Measurements from ENCODE around the gene ZNF160.

DNA sequence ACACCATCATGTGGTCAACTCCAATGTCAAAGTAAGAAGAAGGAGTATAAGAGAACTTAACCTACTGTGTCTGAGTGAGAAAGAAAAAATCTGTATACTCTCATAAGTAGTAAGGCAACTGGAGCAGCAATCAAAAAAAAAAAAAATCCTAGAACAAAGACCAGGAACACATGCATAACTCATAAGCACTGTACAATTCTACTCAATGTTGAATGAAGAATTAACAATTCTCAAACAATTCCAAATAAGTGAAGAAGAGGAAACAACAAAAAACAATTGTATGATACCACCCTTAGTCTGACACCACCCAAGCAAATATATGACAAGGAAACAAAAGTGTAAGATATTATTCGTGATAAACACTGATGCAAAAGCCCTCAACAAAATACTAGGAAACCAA, 24.6 kb downstream of the ZNF160 start:
- TF ChIP-seq, protein P1, sequence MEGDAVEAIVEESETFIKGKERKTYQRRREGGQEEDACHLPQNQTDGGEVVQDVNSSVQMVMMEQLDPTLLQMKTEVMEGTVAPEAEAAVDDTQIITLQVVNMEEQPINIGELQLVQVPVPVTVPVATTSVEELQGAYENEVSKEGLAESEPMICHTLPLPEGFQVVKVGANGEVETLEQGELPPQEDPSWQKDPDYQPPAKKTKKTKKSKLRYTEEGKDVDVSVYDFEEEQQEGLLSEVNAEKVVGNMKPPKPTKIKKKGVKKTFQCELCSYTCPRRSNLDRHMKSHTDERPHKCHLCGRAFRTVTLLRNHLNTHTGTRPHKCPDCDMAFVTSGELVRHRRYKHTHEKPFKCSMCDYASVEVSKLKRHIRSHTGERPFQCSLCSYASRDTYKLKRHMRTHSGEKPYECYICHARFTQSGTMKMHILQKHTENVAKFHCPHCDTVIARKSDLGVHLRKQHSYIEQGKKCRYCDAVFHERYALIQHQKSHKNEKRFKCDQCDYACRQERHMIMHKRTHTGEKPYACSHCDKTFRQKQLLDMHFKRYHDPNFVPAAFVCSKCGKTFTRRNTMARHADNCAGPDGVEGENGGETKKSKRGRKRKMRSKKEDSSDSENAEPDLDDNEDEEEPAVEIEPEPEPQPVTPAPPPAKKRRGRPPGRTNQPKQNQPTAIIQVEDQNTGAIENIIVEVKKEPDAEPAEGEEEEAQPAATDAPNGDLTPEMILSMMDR (IDR thresholded peaks at IDR 0.05), result no peak
- no peak for TF ChIP-seq POLR2AphosphoS5 (IDR thresholded peaks at IDR 0.05)
- no peak for TF ChIP-seq EP300 (IDR thresholded peaks at IDR 0.05)
- TF ChIP-seq POLR2A (IDR thresholded peaks at IDR 0.05), result no peak
